IMR-90 (cell line): ENCODE results near the gene PSD. TPM values are rescaled to one million over a fixed set of nuclear protein-coding genes. Genes with fewer than 3 reads are reported as not detected.

ENCODE experiments used
- ATAC-seq: fragments of 200-7000 bp; cut with Tn5 transposase; 2 replicates; pipeline ENCODE4 v1.9.1; 2020; ENCODE audit warnings: low read depth, mild to moderate bottlenecking, moderate library complexity
- BruUV-seq: library from RNA; stranded (reverse); fragments of 400-500 nt; replicated peaks from 2 replicates; lab custom pipeline; 2021; lab: Mats Ljungman, UMichigan
- CTCF ChIA-PET: fragments of 300-600 bp; formaldehyde crosslinking; extraction: SDS; loops from one replicate; lab custom pipeline; 2021; ENCODE audit warnings: antibody characterized with exemption; lab: Yijun Ruan, JAX
- POLR2A ChIA-PET: fragments of 300-600 bp; sonication (Branson Sonifier 250); formaldehyde crosslinking; loops from one replicate; lab custom pipeline; 2022; ENCODE audit warnings: antibody characterized with exemption; ENCODE audit not compliant: unreplicated experiment; lab: Charles Lee
- DNase-seq: peaks from one replicate; pipeline ENCODE4 v3.0.0; 2013
- H2AFZ ChIP-seq: replicated peaks from 2 replicates; pipeline ENCODE3; 2013; ENCODE audit warnings: low read length, mild to moderate bottlenecking; ENCODE audit not compliant: poor library complexity
- H2AK5ac ChIP-seq: 2 replicates; pipeline ENCODE4 v1.6.1; 2013; ENCODE audit warnings: low read depth, low read length, inconsistent platforms
- H2AK9ac ChIP-seq: replicated peaks from 2 replicates; pipeline ENCODE3; 2013; ENCODE audit warnings: mild to moderate bottlenecking, low read depth, low read length, moderate library complexity; ENCODE audit not compliant: poor library complexity
- H2BK120ac ChIP-seq: 2 replicates; pipeline ENCODE4 v1.6.1; 2013; ENCODE audit warnings: low read depth, low read length, inconsistent platforms
- H2BK15ac ChIP-seq: 3 replicates; pipeline ENCODE4 v1.6.1; 2013; ENCODE audit warnings: low read depth, low read length, inconsistent platforms
- H2BK20ac ChIP-seq: 2 replicates; pipeline ENCODE4 v1.6.1; 2013; ENCODE audit warnings: low read depth, mild to moderate bottlenecking, inconsistent platforms, low read length, moderate library complexity
- H2BK5ac ChIP-seq: 2 replicates; pipeline ENCODE4 v1.6.1; 2013; ENCODE audit warnings: mild to moderate bottlenecking, low read depth, low read length, inconsistent platforms; ENCODE audit not compliant: poor library complexity, severe bottlenecking
- H3K14ac ChIP-seq: replicated peaks from 2 replicates; pipeline ENCODE4 v1.6.1; 2013; ENCODE audit warnings: low read depth, low read length, inconsistent platforms
- H3K18ac ChIP-seq: 2 replicates; pipeline ENCODE4 v1.6.1; 2013; ENCODE audit warnings: low read depth, low read length, control low read depth
- H3K23ac ChIP-seq: 2 replicates; pipeline ENCODE4 v1.6.1; 2013; ENCODE audit warnings: low read depth, low read length, inconsistent platforms
- H3K27ac ChIP-seq: 2 replicates; pipeline ENCODE4 v1.5.1; 2013; ENCODE audit warnings: mild to moderate bottlenecking, control low read depth, low read length; ENCODE audit not compliant: insufficient read depth
- H3K27me3 ChIP-seq: 2 replicates; pipeline ENCODE4 v1.6.1; 2013; ENCODE audit warnings: low read length; ENCODE audit not compliant: control insufficient read depth, insufficient read depth
- H3K36me3 ChIP-seq: 2 replicates; pipeline ENCODE4 v1.6.1; 2013; ENCODE audit warnings: low read length, mixed read lengths; ENCODE audit not compliant: control insufficient read depth, insufficient read depth
- H3K4ac ChIP-seq: 2 replicates; pipeline ENCODE4 v1.6.1; 2013; ENCODE audit warnings: low read depth, low read length, inconsistent platforms
- H3K4me1 ChIP-seq: 2 replicates; pipeline ENCODE4 v1.6.1; 2013; ENCODE audit warnings: low read length, mixed read lengths; ENCODE audit not compliant: control insufficient read depth, insufficient read depth
- H3K4me2 ChIP-seq: 2 replicates; pipeline ENCODE4 v1.6.1; 2013; ENCODE audit warnings: low read depth, mild to moderate bottlenecking, control low read depth, low read length, moderate library complexity
- H3K4me3 ChIP-seq: 2 replicates; pipeline ENCODE4 v1.5.1; 2013; ENCODE audit warnings: low read depth, mild to moderate bottlenecking, control low read depth, low read length, moderate library complexity; ENCODE audit not compliant: insufficient read depth
- H3K56ac ChIP-seq: 2 replicates; pipeline ENCODE4 v1.6.1; 2013; ENCODE audit warnings: low read length, inconsistent platforms; ENCODE audit not compliant: insufficient read depth; ENCODE audit errors: extremely low read depth
- H3K79me1 ChIP-seq, 2 experiments: 2 replicates each; pipeline ENCODE4 v1.6.1; 2013; ENCODE audit warnings: low read length in 2 of 2, inconsistent platforms in 1 of 2, low read depth in 1 of 2
- H3K9ac ChIP-seq: 2 replicates; pipeline ENCODE4 v1.6.1; 2013; ENCODE audit warnings: low read depth, low read length, control low read depth
- H3K9me1 ChIP-seq: 2 replicates; pipeline ENCODE4 v1.6.1; 2013; ENCODE audit warnings: low read length, inconsistent platforms; ENCODE audit not compliant: insufficient read depth
- H3K9me3 ChIP-seq: 2 replicates; pipeline ENCODE4 v1.6.1; 2013; ENCODE audit warnings: low read length; ENCODE audit not compliant: control insufficient read depth, insufficient read depth
- H4K20me1 ChIP-seq: 2 replicates; pipeline ENCODE4 v1.6.1; 2013; ENCODE audit warnings: low read length, inconsistent platforms; ENCODE audit not compliant: insufficient read depth
- H4K5ac ChIP-seq: 2 replicates; pipeline ENCODE4 v1.6.1; 2013; ENCODE audit warnings: mild to moderate bottlenecking, low read depth, low read length, control low read depth
- H4K8ac ChIP-seq, 2 experiments: 2 replicates each; pipeline ENCODE4 v1.6.1; 2013; ENCODE audit warnings: low read depth in 2 of 2, low read length in 2 of 2, control low read depth in 1 of 2, inconsistent platforms in 1 of 2
- H4K91ac ChIP-seq: 2 replicates; pipeline ENCODE4 v1.6.1; 2013; ENCODE audit warnings: low read depth, low read length, inconsistent platforms; ENCODE audit not compliant: insufficient read depth
- BHLHE40 ChIP-seq: fragments of 150-350 bp; IDR thresholded peaks from 2 replicates; pipeline ENCODE4 v1.6.1; 2016; ENCODE audit warnings: mild to moderate bottlenecking, low read depth, low read length
- CHD1 ChIP-seq: IDR thresholded peaks from 2 replicates; pipeline ENCODE4 v1.6.1; 2012; ENCODE audit warnings: low read depth, low read length, improper control_type of control experiment
- ELK1 ChIP-seq: fragments of 150-350 bp; IDR thresholded peaks from 2 replicates; pipeline ENCODE4 v1.6.1; 2016; ENCODE audit warnings: low read depth, mild to moderate bottlenecking, low read length, moderate library complexity, borderline replicate concordance
- MXI1 ChIP-seq: IDR thresholded peaks from 2 replicates; pipeline ENCODE4 v1.6.1; 2012; ENCODE audit warnings: low read depth, mild to moderate bottlenecking, low read length, moderate library complexity, borderline replicate concordance
- NFE2L2 ChIP-seq: fragments of 150-350 bp; IDR thresholded peaks from 2 replicates; pipeline ENCODE4 v1.6.1; 2016; ENCODE audit warnings: low read depth, mild to moderate bottlenecking, low read length
- RAD21 ChIP-seq: IDR thresholded peaks from 2 replicates; pipeline ENCODE4 v1.6.1; 2012; ENCODE audit warnings: low read length, improper control_type of control experiment
- RCOR1 ChIP-seq: IDR thresholded peaks from 2 replicates; pipeline ENCODE4 v1.6.1; 2012; ENCODE audit warnings: mild to moderate bottlenecking, low read length, improper control_type of control experiment; ENCODE audit not compliant: insufficient replicate concordance
- SMC3 ChIP-seq: fragments of 150-350 bp; IDR thresholded peaks from 2 replicates; pipeline ENCODE4 v1.6.1; 2016; ENCODE audit warnings: low read depth, mild to moderate bottlenecking, antibody characterized with exemption, low read length, moderate library complexity
- WGBS, 2 experiments: methylation state at CpG; one replicate each; pipeline versions ENCODE4 v1.1.5 to v1.1.7; 2013; ENCODE audit warnings: missing lambda C conversion rate in 2 of 2; ENCODE audit not compliant: insufficient read length in 1 of 2; ENCODE audit errors: extremely low coverage in 2 of 2; 5-methylcytosine and 5-hydroxymethylcytosine counted together
- dilution Hi-C: fragments of 300-500 bp; cut with HindIII; formaldehyde crosslinking; loops from one replicate; pipeline ENCODE4 v1.14.3; 2018; ENCODE audit warnings: low sequenced_read_pairs; ENCODE audit not compliant: unreplicated experiment
- in situ Hi-C: fragments of 300-500 bp; cut with MboI; formaldehyde crosslinking; loops from 3 replicates; pipeline ENCODE4 v1.14.3; 2019; ENCODE audit warnings: low sequenced_read_pairs, inconsistent platforms, mixed read lengths
- intact Hi-C: fragments of 100-400 bp; cut with micrococcal nuclease; formaldehyde crosslinking; loops from 2 replicates; pipeline ENCODE4 v1.10.0; 2022
- polyA plus RNA-seq, 3 experiments: library from polyadenylated mRNA; depleted of rRNA; stranded (reverse); fragments of >200 nt; gene quantifications; 2 replicates each; pipeline ENCODE4 v1.2.3, GENCODE V29; 2012; ENCODE audit warnings: low replicate concordance in 1 of 3
- total RNA-seq: library from RNA; depleted of rRNA; stranded (reverse); fragments of >200 nt; gene quantifications from 2 replicates; pipeline ENCODE4 v1.2.3, GENCODE V29; 2012

The PSD gene
- total and polyA plus RNA-seq, 2 of the 4 experiments (the other 2 are of a cell fraction), result 2.0 to 4.4 TPM

- ChIA-PET POLR2A (no interaction called here), CTCF (no interaction called here)
- Histone ChIP-seq H3K4me2 (no peak overlapping the region), H3K79me1 (peaks cover 13 to 22% of the 10 kb centered on the region in 2 experiments), H2AFZ (no peak overlapping the region), H2AK5ac (no peak overlapping the region), H2BK120ac (no peak overlapping the region), H4K5ac (no peak overlapping the region), H3K27me3 (no peaks in the 10 kb centered on the region), H3K4me1 (peaks cover 7% of the 10 kb centered on the region), H3K56ac (no peak overlapping the region), H3K23ac (no peak overlapping the region), H2BK15ac (no peak overlapping the region), H4K20me1 (0 out of 2 replicates have a peak, but pooled peaks cover 3% of the 10 kb centered on the region), H3K27ac (no peak overlapping the region), H3K4me3 (no peak overlapping the region), H2AK9ac (no peak overlapping the region), H2BK20ac (no peak overlapping the region), H4K91ac (no peak overlapping the region), H3K4ac (no peak overlapping the region), H2BK5ac (no peak overlapping the region), H3K36me3 (0 out of 2 replicates have a peak, but pooled peaks cover 2% of the 10 kb centered on the region), H3K9me1 (peaks cover 10% of the 10 kb centered on the region), H3K18ac (no peak overlapping the region), H3K14ac (no peak overlapping the region), H3K9me3 (no peaks in the 10 kb centered on the region), H3K9ac (no peak overlapping the region), H4K8ac (no peak overlapping the region)
- TF ChIP-seq MXI1 (no peak), RCOR1 (no peak), SMC3 (no peak), ELK1 (no peak), NFE2L2 (no peak), CHD1 (no peak), RAD21 (no peak), BHLHE40 (no peak)
- no TSS peak for BruUV-seq
- dilution Hi-C loops, result no loop called here
- intact Hi-C loops, result loop anchor here (10.0 kb wide), 1 partner anchor 252 kb away; the partner anchor contains the start of gene TRIM8
- DNase-seq (no peak), ATAC-seq (no peak)
- WGBS, 2 experiments, result 60% methylated on average over 1 of the region's 5 CpGs; no CpG with 5 or more reads in 1 of the 2 experiments
- in situ Hi-C loops, result loop anchor here (5.0 kb wide), 1 partner anchor 85 kb away; no protein-coding TSS in a partner anchor
These were observed 26.3 kb downstream of the PSD start for GRCh38 chr10:102392306-102392705.
